PFSK-1 (cell line): Measurements from ENCODE around the gene OAF.

Source experiments
- FOXP2 ChIP-seq: optimal IDR thresholded peaks from 2 replicates; pipeline ENCODE3; 2011; ENCODE audit warnings: borderline replicate concordance, control low read depth, inconsistent platforms; ENCODE audit not compliant: insufficient read depth; ENCODE audit errors: extremely low read length, extremely low read depth
- POLR2AphosphoS5 ChIP-seq: IDR thresholded peaks from 2 replicates; pipeline ENCODE4 v1.6.1; 2012; ENCODE audit warnings: low read depth, mild to moderate bottlenecking, control low read depth, low read length, moderate library complexity
- REST ChIP-seq, 2 experiments: IDR thresholded peaks; 2 replicates each; pipeline versions ENCODE4 v1.6.1 to v1.8.0; 2011 to 2012; ENCODE audit warnings: low read depth in 2 of 2, low read length in 2 of 2, control low read depth in 1 of 2, inconsistent platforms in 1 of 2, mild to moderate bottlenecking in 1 of 2, moderate library complexity in 1 of 2; ENCODE audit not compliant: insufficient read depth in 1 of 2
- SIN3A ChIP-seq: IDR thresholded peaks from 2 replicates; pipeline ENCODE4 v1.6.1; 2012; ENCODE audit warnings: mild to moderate bottlenecking, low read length, moderate library complexity, borderline replicate concordance; ENCODE audit not compliant: insufficient read depth
- TAF1 ChIP-seq: IDR thresholded peaks from 2 replicates; pipeline ENCODE4 v1.6.1; 2012; ENCODE audit warnings: low read length, control low read depth, borderline replicate concordance; ENCODE audit not compliant: insufficient read depth

The OAF gene

DNA sequence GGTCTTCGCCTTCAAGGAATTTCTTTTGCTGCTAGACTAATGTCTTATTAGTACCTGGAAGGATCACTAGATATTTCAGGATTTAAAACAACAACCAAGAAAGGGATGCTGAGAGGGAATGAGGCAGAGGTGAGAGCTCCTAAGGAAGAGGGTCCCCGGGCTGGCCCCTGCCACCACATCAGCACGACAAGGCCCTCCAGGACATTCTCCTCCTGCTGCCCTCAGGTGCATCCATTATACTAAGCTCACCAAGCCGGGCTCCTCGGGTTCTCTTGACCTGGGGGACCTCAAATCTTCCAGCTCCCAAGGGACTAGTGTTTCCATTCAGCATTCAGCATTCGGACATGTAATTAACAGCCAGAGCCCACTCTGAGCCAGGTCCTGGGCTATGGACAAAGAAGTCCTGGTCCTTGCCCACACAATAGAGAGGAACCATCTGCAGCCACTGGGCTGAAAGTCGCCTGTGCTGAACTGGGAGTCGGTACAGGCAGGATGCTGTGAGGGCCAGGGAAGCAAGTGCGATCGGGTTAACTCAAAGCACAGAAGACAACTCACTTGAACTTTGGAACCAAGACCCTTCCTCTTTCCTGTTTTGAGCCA, 29.4 kb upstream of the OAF start:
- TF ChIP-seq FOXP2 (no peak), SIN3A (no peak), REST (IDR thresholded peaks at IDR 0.05; ENCODE audit: insufficient read depth in 1 of 2, low read depth in 2 of 2, low read length in 2 of 2) (no peak), POLR2AphosphoS5 (no peak), TAF1 (no peak)

GRCh38 chr11:120182372-120182771, 28.5 kb upstream of the OAF start:
- no peak for TF ChIP-seq FOXP2
- no peak for TF ChIP-seq TAF1
- no peak for TF ChIP-seq POLR2AphosphoS5
- no peak for TF ChIP-seq REST (IDR thresholded peaks at IDR 0.05; ENCODE audit: insufficient read depth in 1 of 2, low read depth in 2 of 2, low read length in 2 of 2)
- no peak for TF ChIP-seq SIN3A

GRCh38 chr11:120182790-120183491, 27.9 kb upstream of the OAF start:
- TF ChIP-seq REST (IDR thresholded peaks at IDR 0.05; ENCODE audit: insufficient read depth in 1 of 2, low read depth in 2 of 2, low read length in 2 of 2), result no peak
- no peak for TF ChIP-seq SIN3A
- no peak for TF ChIP-seq FOXP2
- no peak for TF ChIP-seq TAF1
- TF ChIP-seq POLR2AphosphoS5, result no peak

- TF ChIP-seq FOXP2, result no peak
- no peak for TF ChIP-seq SIN3A
- no peak for TF ChIP-seq TAF1
- no peak for TF ChIP-seq REST (IDR thresholded peaks at IDR 0.05; ENCODE audit: insufficient read depth in 1 of 2, low read depth in 2 of 2, low read length in 2 of 2)
- no peak for TF ChIP-seq POLR2AphosphoS5
Observed at GRCh38 chr11:120183701-120184141, 27.1 kb upstream of the OAF start.
